Progenitor cell of endocrine pancreas (in vitro differentiated cells): ENCODE results near the gene TEX30. TPM values are rescaled to one million over a fixed set of nuclear protein-coding genes. Genes with fewer than 3 reads are reported as not detected.
A peak's percentile ranks its signal among the peaks of the same experiment; 100 is the strongest.

Source experiments
- DNase-seq: peaks from one replicate; pipeline ENCODE4 v3.0.0; 2021; ENCODE audit warnings: low spot score; ENCODE audit not compliant: unreplicated experiment
- H3K27ac Mint-ChIP-seq: 2 replicates; pipeline ENCODE4 v1.8.0; 2021; ENCODE audit warnings: mild to moderate bottlenecking, moderate library complexity, mixed read lengths
- H3K27me3 Mint-ChIP-seq: 2 replicates; pipeline ENCODE4 v1.8.0; 2021; ENCODE audit warnings: mixed read lengths
- H3K36me3 Mint-ChIP-seq: 2 replicates; pipeline ENCODE4 v1.8.0; 2022; ENCODE audit warnings: mixed read lengths; ENCODE audit not compliant: insufficient read depth
- H3K4me1 Mint-ChIP-seq: 2 replicates; pipeline ENCODE4 v1.8.0; 2021; ENCODE audit warnings: low read depth, mixed read lengths
- H3K4me3 Mint-ChIP-seq: 2 replicates; pipeline ENCODE4 v1.8.0; 2021; ENCODE audit warnings: low read depth, mild to moderate bottlenecking, moderate library complexity, mixed read lengths
- H3K9me3 Mint-ChIP-seq: 2 replicates; pipeline ENCODE4 v1.8.0; 2021; ENCODE audit warnings: low read depth, mixed read lengths
- CTCF ChIP-seq: fragments of 200-600 bp; sonication (generic); IDR thresholded peaks from one replicate; pipeline ENCODE4 v1.5.0; 2021; ENCODE audit warnings: antibody characterized with exemption, mild to moderate bottlenecking; ENCODE audit not compliant: unreplicated experiment
- long read RNA-seq: library from polyadenylated mRNA; unstranded; transcript quantifications from one replicate; pipeline ENCODE4 v2.0.0, GENCODE V29; 2020
- total RNA-seq: library from RNA; stranded (reverse); gene quantifications from 2 replicates; pipeline ENCODE4 v1.2.1, GENCODE V29; 2021

Gene TEX30
- total RNA-seq, result 11.7 and 12.0 TPM in 2 replicates
- long read RNA-seq, transcript TEX30-206 (6 exons, 1,165 nt), result major isoform, 8 of 18 reads
- long read RNA-seq, partial matches to known transcripts, result 3 of 18 reads
- long read RNA-seq, other reads (novel, unspliced or antisense), result 2 of 18 reads

- no peaks in the 10 kb centered on the region for H3K9me3 Mint-ChIP-seq
- peaks cover 5% of the 10 kb centered on the region for H3K4me1 Mint-ChIP-seq
- peak; percentile 81 for DNase-seq
- peak within 1 kb of the TSS; percentile 89 for H3K4me3 Mint-ChIP-seq
- H3K27ac Mint-ChIP-seq, result peak within 1 kb of the TSS; percentile 91
- H3K36me3 Mint-ChIP-seq, result no peaks in the 10 kb centered on the region
- no peak for TF ChIP-seq CTCF
- no peaks in the 10 kb centered on the region for H3K27me3 Mint-ChIP-seq
Measured at GRCh38 chr13:102773441-102774213, at the start of gene TEX30. TSS of gene TEX30 (minus strand) at chr13:102773786. CDS start at chr13:102770026, 3,760 bp downstream.

- H3K4me3 Mint-ChIP-seq, result no peak overlapping the region
- no peaks in the 10 kb centered on the region for H3K27me3 Mint-ChIP-seq
- H3K9me3 Mint-ChIP-seq, result no peaks in the 10 kb centered on the region
- H3K27ac Mint-ChIP-seq, result no peak overlapping the region
- DNase-seq, result no peak
- H3K4me1 Mint-ChIP-seq, result peaks cover 12% of the 10 kb centered on the region
- no peak for TF ChIP-seq CTCF
- H3K36me3 Mint-ChIP-seq, result peaks cover 10% of the 10 kb centered on the region
Measured at GRCh38 chr13:102817907-102818306, 44.3 kb upstream of the TEX30 start.

GRCh38 chr13:102817241-102817640, 43.7 kb upstream of the TEX30 start:
- Mint-ChIP-seq H3K9me3 (no peaks in the 10 kb centered on the region), H3K36me3 (peaks cover 5% of the 10 kb centered on the region), H3K4me3 (no peak overlapping the region), H3K27me3 (no peaks in the 10 kb centered on the region), H3K4me1 (peaks cover 12% of the 10 kb centered on the region), H3K27ac (no peak overlapping the region)
- TF ChIP-seq CTCF, result no peak
- DNase-seq, result no peak

GRCh38 chr13:102816708-102817107, 43.1 kb upstream of the TEX30 start:
- DNase-seq, result no peak
- Mint-ChIP-seq H3K4me1 (peaks cover 12% of the 10 kb centered on the region), H3K9me3 (no peaks in the 10 kb centered on the region), H3K4me3 (no peak overlapping the region), H3K36me3 (peaks cover 7% of the 10 kb centered on the region), H3K27me3 (no peaks in the 10 kb centered on the region), H3K27ac (no peak overlapping the region)
- no peak for TF ChIP-seq CTCF

GRCh38 chr13:102815788-102816187, 42.2 kb upstream of the TEX30 start:
- Mint-ChIP-seq H3K27me3 (no peaks in the 10 kb centered on the region), H3K4me3 (no peak overlapping the region), H3K27ac (no peak overlapping the region), H3K9me3 (no peaks in the 10 kb centered on the region), H3K36me3 (peaks cover 8% of the 10 kb centered on the region), H3K4me1 (peaks cover 12% of the 10 kb centered on the region)
- no peak for TF ChIP-seq CTCF
- no peak for DNase-seq
